ENCODE results near the gene INPP5A. TPM values are rescaled to one million over a fixed set of nuclear protein-coding genes. Genes with fewer than 3 reads are reported as not detected.

Gene INPP5A
- total RNA-seq, 1 donor from 2014 or later: 30.6 TPM

- Mint-ChIP-seq H3K4me3 (ENCODE audit: low read depth) (no peak overlapping the region), H3K36me3 (ENCODE audit: insufficient read depth) (no peaks in the 10 kb centered on the region), H3K4me1 (ENCODE audit: low read depth) (peaks cover 34% of the 10 kb centered on the region), H3K27ac (no peak overlapping the region), H3K27me3 (no peaks in the 10 kb centered on the region), H3K9me3 (ENCODE audit: low read depth) (no peaks in the 10 kb centered on the region)
- no peak for DNase-seq (ENCODE audit: low spot score, unreplicated experiment)
- TF ChIP-seq, protein P1, sequence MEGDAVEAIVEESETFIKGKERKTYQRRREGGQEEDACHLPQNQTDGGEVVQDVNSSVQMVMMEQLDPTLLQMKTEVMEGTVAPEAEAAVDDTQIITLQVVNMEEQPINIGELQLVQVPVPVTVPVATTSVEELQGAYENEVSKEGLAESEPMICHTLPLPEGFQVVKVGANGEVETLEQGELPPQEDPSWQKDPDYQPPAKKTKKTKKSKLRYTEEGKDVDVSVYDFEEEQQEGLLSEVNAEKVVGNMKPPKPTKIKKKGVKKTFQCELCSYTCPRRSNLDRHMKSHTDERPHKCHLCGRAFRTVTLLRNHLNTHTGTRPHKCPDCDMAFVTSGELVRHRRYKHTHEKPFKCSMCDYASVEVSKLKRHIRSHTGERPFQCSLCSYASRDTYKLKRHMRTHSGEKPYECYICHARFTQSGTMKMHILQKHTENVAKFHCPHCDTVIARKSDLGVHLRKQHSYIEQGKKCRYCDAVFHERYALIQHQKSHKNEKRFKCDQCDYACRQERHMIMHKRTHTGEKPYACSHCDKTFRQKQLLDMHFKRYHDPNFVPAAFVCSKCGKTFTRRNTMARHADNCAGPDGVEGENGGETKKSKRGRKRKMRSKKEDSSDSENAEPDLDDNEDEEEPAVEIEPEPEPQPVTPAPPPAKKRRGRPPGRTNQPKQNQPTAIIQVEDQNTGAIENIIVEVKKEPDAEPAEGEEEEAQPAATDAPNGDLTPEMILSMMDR (IDR thresholded peaks at IDR 0.05; ENCODE audit: unreplicated experiment): no peak
These were observed 3.5 kb downstream of the INPP5A start for GRCh38 chr10:132541129-132541528.

DNA sequence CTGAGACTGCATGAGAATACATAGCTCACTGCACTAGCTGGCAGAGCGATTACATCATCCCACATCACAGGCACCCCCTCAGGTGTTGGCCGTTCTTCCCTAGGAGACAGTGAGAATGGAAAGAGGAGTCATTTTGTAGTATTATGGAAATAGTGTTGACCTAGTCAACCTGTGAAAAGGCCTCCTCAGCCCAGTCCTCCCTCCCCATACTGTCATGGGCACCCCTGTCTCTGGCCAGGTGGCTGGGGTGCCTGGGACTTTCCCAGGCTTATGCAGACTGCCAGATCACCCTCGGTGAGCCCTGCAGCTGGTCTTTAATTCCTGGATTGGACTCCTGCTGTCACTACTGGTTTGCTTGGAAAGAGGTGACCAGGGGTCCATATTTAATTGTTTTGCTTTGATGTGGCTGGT, 4.0 kb downstream of the INPP5A start:
- H3K4me3 Mint-ChIP-seq (ENCODE audit: low read depth): no peak overlapping the region
- TF ChIP-seq, protein P1 (IDR thresholded peaks at IDR 0.05; ENCODE audit: unreplicated experiment): no peak
- DNase-seq (ENCODE audit: low spot score, unreplicated experiment): no peak
- H3K27ac Mint-ChIP-seq: no peak overlapping the region
- no peaks in the 10 kb centered on the region for H3K9me3 Mint-ChIP-seq (ENCODE audit: low read depth)
- H3K36me3 Mint-ChIP-seq (ENCODE audit: insufficient read depth): no peaks in the 10 kb centered on the region
- H3K27me3 Mint-ChIP-seq: no peaks in the 10 kb centered on the region
- H3K4me1 Mint-ChIP-seq (ENCODE audit: low read depth): peaks cover 32% of the 10 kb centered on the region

DNA sequence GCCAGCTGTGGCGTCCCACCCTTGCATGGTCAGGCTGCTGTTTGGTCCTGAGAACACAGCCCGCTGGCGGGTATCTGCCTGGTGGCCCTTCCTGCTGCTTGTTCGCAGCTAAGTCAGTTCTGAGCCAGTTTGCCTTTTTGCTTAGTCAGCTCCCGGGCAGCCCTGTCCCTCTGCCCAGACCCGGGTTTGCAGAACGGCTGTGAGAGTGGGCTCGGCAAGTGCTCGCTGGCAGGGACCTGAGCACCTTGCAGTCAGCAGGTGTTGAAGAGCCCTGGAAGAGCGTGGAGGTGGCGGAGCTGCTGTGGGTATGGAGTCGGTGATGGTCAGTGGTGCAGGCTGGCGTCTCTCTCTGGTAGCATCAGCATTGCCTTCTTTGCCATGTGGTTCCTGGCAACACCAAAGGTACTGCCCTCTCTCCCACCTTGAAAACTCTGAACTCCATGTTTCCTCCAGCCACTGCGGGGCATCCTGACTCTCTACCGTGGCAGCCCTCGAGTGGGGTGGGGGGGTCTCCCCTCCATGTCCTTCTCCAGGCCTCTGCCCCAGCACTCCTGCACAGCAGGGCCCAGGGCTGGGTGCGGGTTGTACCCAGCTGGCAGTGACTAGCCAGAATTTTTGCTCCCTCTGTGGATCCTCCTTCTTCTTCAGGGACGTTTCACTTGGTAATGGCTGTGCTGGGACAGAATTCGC, 4.6 kb downstream of the INPP5A start:
- DNase-seq (ENCODE audit: low spot score, unreplicated experiment): no peak
- Mint-ChIP-seq H3K4me1 (ENCODE audit: low read depth) (peaks cover 32% of the 10 kb centered on the region), H3K27ac (peak overlapping the region; percentile 40)

DNA sequence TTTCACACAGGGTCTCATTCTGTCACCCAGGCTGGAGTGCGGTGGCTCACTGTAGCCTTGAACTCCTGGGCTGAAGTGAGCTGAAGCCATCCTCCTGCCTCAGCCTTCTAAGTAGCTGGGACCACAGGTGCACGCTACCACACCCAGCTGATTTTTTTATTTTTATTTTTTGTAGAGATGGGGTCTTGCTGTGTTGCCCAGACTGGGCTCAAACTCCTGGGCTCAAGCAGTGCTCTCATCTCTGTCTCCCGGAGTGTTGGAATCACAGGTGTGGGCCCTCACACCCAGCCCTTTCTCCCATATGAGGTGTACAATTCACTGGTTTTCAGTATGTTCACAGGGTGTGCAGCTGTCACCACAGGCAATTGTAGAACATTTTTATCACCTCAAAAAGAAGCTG, 5.2 kb downstream of the INPP5A start:
- Mint-ChIP-seq H3K9me3 (ENCODE audit: low read depth) (no peaks in the 10 kb centered on the region), H3K27me3 (no peaks in the 10 kb centered on the region), H3K4me3 (ENCODE audit: low read depth) (no peak overlapping the region), H3K27ac (peak overlapping the region; percentile 40), H3K36me3 (ENCODE audit: insufficient read depth) (no peaks in the 10 kb centered on the region), H3K4me1 (ENCODE audit: low read depth) (peaks cover 32% of the 10 kb centered on the region)
- no peak for DNase-seq (ENCODE audit: low spot score, unreplicated experiment)
- TF ChIP-seq, protein P1 (IDR thresholded peaks at IDR 0.05; ENCODE audit: unreplicated experiment): no peak

More for the DNA sequence above, 4.6 kb downstream of the INPP5A start:
- TF ChIP-seq, protein P1 (IDR thresholded peaks at IDR 0.05; ENCODE audit: unreplicated experiment): no peak
- Mint-ChIP-seq H3K36me3 (ENCODE audit: insufficient read depth) (no peaks in the 10 kb centered on the region), H3K27me3 (no peaks in the 10 kb centered on the region), H3K9me3 (ENCODE audit: low read depth) (no peaks in the 10 kb centered on the region), H3K4me3 (ENCODE audit: low read depth) (no peak overlapping the region)

DNA sequence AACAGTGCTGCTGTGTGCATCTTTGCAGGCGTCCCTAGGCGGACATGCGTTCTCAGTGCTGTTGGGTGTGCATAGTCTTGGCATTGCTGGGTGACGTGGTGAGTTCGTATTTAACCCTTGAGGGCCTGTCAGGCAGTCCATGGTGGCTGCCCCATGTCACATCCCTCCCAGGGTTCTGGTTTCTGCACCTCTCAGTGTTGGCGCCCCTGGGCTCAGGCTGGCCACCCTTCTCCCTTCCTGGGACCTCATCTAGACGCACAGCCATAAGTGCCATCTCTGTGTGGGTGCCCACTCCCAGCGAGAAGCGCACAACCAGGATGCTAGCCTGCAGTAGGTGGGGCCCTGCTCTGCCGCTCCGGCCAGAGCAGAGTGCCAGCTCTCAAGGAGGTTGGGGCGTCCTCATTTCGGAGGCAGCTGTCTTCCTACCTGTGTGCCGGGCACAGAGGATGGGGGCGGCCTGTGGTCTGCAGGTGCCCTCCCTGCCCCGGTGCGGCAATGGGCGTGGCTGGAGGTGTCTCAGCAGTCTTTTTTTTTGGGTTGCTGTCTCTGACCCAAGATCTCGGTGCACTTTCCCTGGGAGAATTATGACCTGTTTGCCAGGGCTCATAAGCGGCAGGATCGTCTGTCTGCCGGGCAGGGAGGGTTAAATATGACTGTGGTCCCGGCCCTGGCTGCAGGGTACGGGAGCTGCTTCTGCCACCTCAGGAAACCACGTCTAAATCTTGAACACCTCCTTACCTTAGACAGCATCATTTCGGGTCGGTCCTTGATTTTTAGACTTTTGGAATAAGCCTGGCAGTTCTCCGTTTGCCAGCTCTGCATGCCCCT, 6.5 kb downstream of the INPP5A start:
- no peak for DNase-seq (ENCODE audit: low spot score, unreplicated experiment)
- no peaks in the 10 kb centered on the region for H3K36me3 Mint-ChIP-seq (ENCODE audit: insufficient read depth)
- no peaks in the 10 kb centered on the region for H3K9me3 Mint-ChIP-seq (ENCODE audit: low read depth)
- no peak overlapping the region for H3K27ac Mint-ChIP-seq
- no peak overlapping the region for H3K4me3 Mint-ChIP-seq (ENCODE audit: low read depth)
- TF ChIP-seq, protein P1 (IDR thresholded peaks at IDR 0.05; ENCODE audit: unreplicated experiment): no peak
- H3K4me1 Mint-ChIP-seq (ENCODE audit: low read depth): peaks cover 23% of the 10 kb centered on the region
- H3K27me3 Mint-ChIP-seq: no peaks in the 10 kb centered on the region

Data from progenitor cell of endocrine pancreas (in vitro differentiated cells).